IMR-90 (cell line): ENCODE data around the gene ZGRF1. TPM values are rescaled to one million over a fixed set of nuclear protein-coding genes. Genes with fewer than 3 reads are reported as not detected.

Experiments
- ATAC-seq: fragments of 200-7000 bp; cut with Tn5 transposase; 2 replicates; pipeline ENCODE4 v1.9.1; 2020; ENCODE audit warnings: low read depth, mild to moderate bottlenecking, moderate library complexity
- BruUV-seq: library from RNA; stranded (reverse); fragments of 400-500 nt; replicated peaks from 2 replicates; lab custom pipeline; 2021; lab: Mats Ljungman, UMichigan
- CTCF ChIA-PET: fragments of 300-600 bp; formaldehyde crosslinking; extraction: SDS; loops from one replicate; lab custom pipeline; 2021; ENCODE audit warnings: antibody characterized with exemption; lab: Yijun Ruan, JAX
- POLR2A ChIA-PET: fragments of 300-600 bp; sonication (Branson Sonifier 250); formaldehyde crosslinking; loops from one replicate; lab custom pipeline; 2022; ENCODE audit warnings: antibody characterized with exemption; ENCODE audit not compliant: unreplicated experiment; lab: Charles Lee
- DNase-seq: peaks from one replicate; pipeline ENCODE4 v3.0.0; 2013
- H2AFZ ChIP-seq: replicated peaks from 2 replicates; pipeline ENCODE3; 2013; ENCODE audit warnings: low read length, mild to moderate bottlenecking; ENCODE audit not compliant: poor library complexity
- H2AK5ac ChIP-seq: 2 replicates; pipeline ENCODE4 v1.6.1; 2013; ENCODE audit warnings: low read depth, low read length, inconsistent platforms
- H2AK9ac ChIP-seq: replicated peaks from 2 replicates; pipeline ENCODE3; 2013; ENCODE audit warnings: mild to moderate bottlenecking, low read depth, low read length, moderate library complexity; ENCODE audit not compliant: poor library complexity
- H2BK120ac ChIP-seq: 2 replicates; pipeline ENCODE4 v1.6.1; 2013; ENCODE audit warnings: low read depth, low read length, inconsistent platforms
- H2BK15ac ChIP-seq: 3 replicates; pipeline ENCODE4 v1.6.1; 2013; ENCODE audit warnings: low read depth, low read length, inconsistent platforms
- H2BK20ac ChIP-seq: 2 replicates; pipeline ENCODE4 v1.6.1; 2013; ENCODE audit warnings: low read depth, mild to moderate bottlenecking, inconsistent platforms, low read length, moderate library complexity
- H2BK5ac ChIP-seq: 2 replicates; pipeline ENCODE4 v1.6.1; 2013; ENCODE audit warnings: mild to moderate bottlenecking, low read depth, low read length, inconsistent platforms; ENCODE audit not compliant: poor library complexity, severe bottlenecking
- H3K14ac ChIP-seq: replicated peaks from 2 replicates; pipeline ENCODE4 v1.6.1; 2013; ENCODE audit warnings: low read depth, low read length, inconsistent platforms
- H3K18ac ChIP-seq: 2 replicates; pipeline ENCODE4 v1.6.1; 2013; ENCODE audit warnings: low read depth, low read length, control low read depth
- H3K23ac ChIP-seq: 2 replicates; pipeline ENCODE4 v1.6.1; 2013; ENCODE audit warnings: low read depth, low read length, inconsistent platforms
- H3K27ac ChIP-seq: 2 replicates; pipeline ENCODE4 v1.5.1; 2013; ENCODE audit warnings: mild to moderate bottlenecking, control low read depth, low read length; ENCODE audit not compliant: insufficient read depth
- H3K27me3 ChIP-seq: 2 replicates; pipeline ENCODE4 v1.6.1; 2013; ENCODE audit warnings: low read length; ENCODE audit not compliant: control insufficient read depth, insufficient read depth
- H3K36me3 ChIP-seq: 2 replicates; pipeline ENCODE4 v1.6.1; 2013; ENCODE audit warnings: low read length, mixed read lengths; ENCODE audit not compliant: control insufficient read depth, insufficient read depth
- H3K4ac ChIP-seq: 2 replicates; pipeline ENCODE4 v1.6.1; 2013; ENCODE audit warnings: low read depth, low read length, inconsistent platforms
- H3K4me1 ChIP-seq: 2 replicates; pipeline ENCODE4 v1.6.1; 2013; ENCODE audit warnings: low read length, mixed read lengths; ENCODE audit not compliant: control insufficient read depth, insufficient read depth
- H3K4me2 ChIP-seq: 2 replicates; pipeline ENCODE4 v1.6.1; 2013; ENCODE audit warnings: low read depth, mild to moderate bottlenecking, control low read depth, low read length, moderate library complexity
- H3K4me3 ChIP-seq: 2 replicates; pipeline ENCODE4 v1.5.1; 2013; ENCODE audit warnings: low read depth, mild to moderate bottlenecking, control low read depth, low read length, moderate library complexity; ENCODE audit not compliant: insufficient read depth
- H3K56ac ChIP-seq: 2 replicates; pipeline ENCODE4 v1.6.1; 2013; ENCODE audit warnings: low read length, inconsistent platforms; ENCODE audit not compliant: insufficient read depth; ENCODE audit errors: extremely low read depth
- H3K79me1 ChIP-seq, 2 experiments: 2 replicates each; pipeline ENCODE4 v1.6.1; 2013; ENCODE audit warnings: low read length in 2 of 2, inconsistent platforms in 1 of 2, low read depth in 1 of 2
- H3K9ac ChIP-seq: 2 replicates; pipeline ENCODE4 v1.6.1; 2013; ENCODE audit warnings: low read depth, low read length, control low read depth
- H3K9me1 ChIP-seq: 2 replicates; pipeline ENCODE4 v1.6.1; 2013; ENCODE audit warnings: low read length, inconsistent platforms; ENCODE audit not compliant: insufficient read depth
- H3K9me3 ChIP-seq: 2 replicates; pipeline ENCODE4 v1.6.1; 2013; ENCODE audit warnings: low read length; ENCODE audit not compliant: control insufficient read depth, insufficient read depth
- H4K20me1 ChIP-seq: 2 replicates; pipeline ENCODE4 v1.6.1; 2013; ENCODE audit warnings: low read length, inconsistent platforms; ENCODE audit not compliant: insufficient read depth
- H4K5ac ChIP-seq: 2 replicates; pipeline ENCODE4 v1.6.1; 2013; ENCODE audit warnings: mild to moderate bottlenecking, low read depth, low read length, control low read depth
- H4K8ac ChIP-seq, 2 experiments: 2 replicates each; pipeline ENCODE4 v1.6.1; 2013; ENCODE audit warnings: low read depth in 2 of 2, low read length in 2 of 2, control low read depth in 1 of 2, inconsistent platforms in 1 of 2
- H4K91ac ChIP-seq: 2 replicates; pipeline ENCODE4 v1.6.1; 2013; ENCODE audit warnings: low read depth, low read length, inconsistent platforms; ENCODE audit not compliant: insufficient read depth
- CEBPB ChIP-seq: IDR thresholded peaks from 2 replicates; pipeline ENCODE4 v1.6.1; 2012; ENCODE audit warnings: low read depth, low read length, improper control_type of control experiment
- FOS ChIP-seq: fragments of 150-350 bp; IDR thresholded peaks from 2 replicates; pipeline ENCODE4 v1.6.1; 2016; ENCODE audit warnings: low read depth, low read length
- MAFK ChIP-seq: IDR thresholded peaks from 2 replicates; pipeline ENCODE4 v1.6.1; 2012; ENCODE audit warnings: low read depth, low read length, improper control_type of control experiment
- MAZ ChIP-seq: IDR thresholded peaks from 2 replicates; pipeline ENCODE4 v1.6.1; 2012; ENCODE audit warnings: low read depth, mild to moderate bottlenecking, low read length, improper control_type of control experiment, moderate library complexity, borderline replicate concordance
- MXI1 ChIP-seq: IDR thresholded peaks from 2 replicates; pipeline ENCODE4 v1.6.1; 2012; ENCODE audit warnings: low read depth, mild to moderate bottlenecking, low read length, moderate library complexity, borderline replicate concordance
- NFE2L2 ChIP-seq: fragments of 150-350 bp; IDR thresholded peaks from 2 replicates; pipeline ENCODE4 v1.6.1; 2016; ENCODE audit warnings: low read depth, mild to moderate bottlenecking, low read length
- POLR2A ChIP-seq: IDR thresholded peaks from 2 replicates; pipeline ENCODE4 v1.6.1; 2012; ENCODE audit warnings: mild to moderate bottlenecking, low read depth, low read length
- RAD21 ChIP-seq: IDR thresholded peaks from 2 replicates; pipeline ENCODE4 v1.6.1; 2012; ENCODE audit warnings: low read length, improper control_type of control experiment
- RCOR1 ChIP-seq: IDR thresholded peaks from 2 replicates; pipeline ENCODE4 v1.6.1; 2012; ENCODE audit warnings: mild to moderate bottlenecking, low read length, improper control_type of control experiment; ENCODE audit not compliant: insufficient replicate concordance
- RFX5 ChIP-seq: IDR thresholded peaks from 2 replicates; pipeline ENCODE4 v1.8.0; 2012; ENCODE audit warnings: low read depth, mild to moderate bottlenecking, low read length, moderate library complexity
- SMC3 ChIP-seq: fragments of 150-350 bp; IDR thresholded peaks from 2 replicates; pipeline ENCODE4 v1.6.1; 2016; ENCODE audit warnings: low read depth, mild to moderate bottlenecking, antibody characterized with exemption, low read length, moderate library complexity
- dilution Hi-C: fragments of 300-500 bp; cut with HindIII; formaldehyde crosslinking; loops from one replicate; pipeline ENCODE4 v1.14.3; 2018; ENCODE audit warnings: low sequenced_read_pairs; ENCODE audit not compliant: unreplicated experiment
- in situ Hi-C: fragments of 300-500 bp; cut with MboI; formaldehyde crosslinking; loops from 3 replicates; pipeline ENCODE4 v1.14.3; 2019; ENCODE audit warnings: low sequenced_read_pairs, inconsistent platforms, mixed read lengths
- intact Hi-C: fragments of 100-400 bp; cut with micrococcal nuclease; formaldehyde crosslinking; loops from 2 replicates; pipeline ENCODE4 v1.10.0; 2022
- polyA plus RNA-seq, 3 experiments: library from polyadenylated mRNA; depleted of rRNA; stranded (reverse); fragments of >200 nt; gene quantifications; 2 replicates each; pipeline ENCODE4 v1.2.3, GENCODE V29; 2012; ENCODE audit warnings: low replicate concordance in 1 of 3
- total RNA-seq: library from RNA; depleted of rRNA; stranded (reverse); fragments of >200 nt; gene quantifications from 2 replicates; pipeline ENCODE4 v1.2.3, GENCODE V29; 2012
- TF ChIP-seq, protein P1 (sequence below): fragments of 150-350 bp; IDR thresholded peaks from 2 replicates; pipeline ENCODE4 v1.6.1; 2017; ENCODE audit warnings: mild to moderate bottlenecking, antibody characterized with exemption, low read length, low read depth
- TF ChIP-seq, protein P2 (sequence below): fragments of 150-350 bp; IDR thresholded peaks from 2 replicates; pipeline ENCODE4 v1.6.1; 2016; ENCODE audit warnings: low read depth, mild to moderate bottlenecking, low read length, moderate library complexity, borderline replicate concordance
- TF ChIP-seq, protein P3 (sequence below): conservative IDR thresholded peaks from 2 replicates; pipeline ENCODE4 v1.5.1; 2012; ENCODE audit warnings: mild to moderate bottlenecking, low read depth, low read length, improper control_type of control experiment

ZGRF1 gene
- total and polyA plus RNA-seq, 2 of the 4 experiments (the other 2 are of a cell fraction) = 2.8 to 5.6 TPM

DNA sequence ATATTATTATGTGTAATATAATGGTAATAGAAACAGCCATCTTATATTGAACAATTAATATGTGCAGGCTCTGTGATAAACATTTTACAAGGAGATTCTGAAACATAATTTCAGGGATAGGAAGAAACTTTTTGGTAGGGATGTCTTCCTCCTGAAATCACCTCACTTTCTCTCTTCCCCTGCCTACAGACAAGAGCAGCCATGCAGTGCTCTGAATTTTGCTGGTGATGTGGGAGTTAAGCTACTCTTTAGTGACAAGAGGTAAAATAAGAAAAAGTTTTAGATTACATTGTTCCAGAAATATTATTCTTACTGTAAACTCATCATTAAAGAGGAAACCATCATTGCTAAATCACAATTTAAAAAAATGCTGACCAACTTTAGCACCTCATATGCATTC is 36.4 kb upstream of the ZGRF1 start:
- Histone ChIP-seq H3K9me3 (no peaks in the 10 kb centered on the region), H4K8ac (no peak overlapping the region), H3K4me3 (no peak overlapping the region), H3K27ac (no peak overlapping the region), H2BK15ac (no peak overlapping the region), H3K4me1 (no peaks in the 10 kb centered on the region), H2AK9ac (no peak overlapping the region), H3K9me1 (no peaks in the 10 kb centered on the region), H2AK5ac (no peak overlapping the region), H3K4me2 (no peak overlapping the region), H2AFZ (no peak overlapping the region), H2BK5ac (no peak overlapping the region), H2BK20ac (no peak overlapping the region), H3K9ac (no peak overlapping the region), H3K36me3 (no peaks in the 10 kb centered on the region), H4K91ac (no peak overlapping the region), H4K5ac (no peak overlapping the region), H3K79me1 (no peaks in the 10 kb centered on the region), H3K4ac (no peak overlapping the region), H4K20me1 (no peaks in the 10 kb centered on the region), H3K23ac (no peak overlapping the region), H3K14ac (no peak overlapping the region), H3K56ac (no peak overlapping the region), H3K18ac (no peak overlapping the region), H2BK120ac (no peak overlapping the region), H3K27me3 (no peaks in the 10 kb centered on the region)
- in situ Hi-C loops (no loop called here), intact Hi-C loops (no loop called here), dilution Hi-C loops (no loop called here)
- no peak for ATAC-seq
- no peak for TF ChIP-seq MAZ
- TF ChIP-seq FOS = no peak
- no peak for TF ChIP-seq RAD21
- TF ChIP-seq MXI1 = no peak
- TF ChIP-seq MAFK = no peak
- TF ChIP-seq, protein P1, sequence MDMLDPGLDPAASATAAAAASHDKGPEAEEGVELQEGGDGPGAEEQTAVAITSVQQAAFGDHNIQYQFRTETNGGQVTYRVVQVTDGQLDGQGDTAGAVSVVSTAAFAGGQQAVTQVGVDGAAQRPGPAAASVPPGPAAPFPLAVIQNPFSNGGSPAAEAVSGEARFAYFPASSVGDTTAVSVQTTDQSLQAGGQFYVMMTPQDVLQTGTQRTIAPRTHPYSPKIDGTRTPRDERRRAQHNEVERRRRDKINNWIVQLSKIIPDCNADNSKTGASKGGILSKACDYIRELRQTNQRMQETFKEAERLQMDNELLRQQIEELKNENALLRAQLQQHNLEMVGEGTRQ = no peak
- no peak for TF ChIP-seq NFE2L2
- no peak for TF ChIP-seq RFX5
- no peak for TF ChIP-seq RCOR1
- TF ChIP-seq, protein P2, sequence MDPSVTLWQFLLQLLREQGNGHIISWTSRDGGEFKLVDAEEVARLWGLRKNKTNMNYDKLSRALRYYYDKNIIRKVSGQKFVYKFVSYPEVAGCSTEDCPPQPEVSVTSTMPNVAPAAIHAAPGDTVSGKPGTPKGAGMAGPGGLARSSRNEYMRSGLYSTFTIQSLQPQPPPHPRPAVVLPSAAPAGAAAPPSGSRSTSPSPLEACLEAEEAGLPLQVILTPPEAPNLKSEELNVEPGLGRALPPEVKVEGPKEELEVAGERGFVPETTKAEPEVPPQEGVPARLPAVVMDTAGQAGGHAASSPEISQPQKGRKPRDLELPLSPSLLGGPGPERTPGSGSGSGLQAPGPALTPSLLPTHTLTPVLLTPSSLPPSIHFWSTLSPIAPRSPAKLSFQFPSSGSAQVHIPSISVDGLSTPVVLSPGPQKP = no peak
- TF ChIP-seq POLR2A = no peak
- no peak for TF ChIP-seq CEBPB
- TF ChIP-seq SMC3 = no peak
- TF ChIP-seq, protein P3, sequence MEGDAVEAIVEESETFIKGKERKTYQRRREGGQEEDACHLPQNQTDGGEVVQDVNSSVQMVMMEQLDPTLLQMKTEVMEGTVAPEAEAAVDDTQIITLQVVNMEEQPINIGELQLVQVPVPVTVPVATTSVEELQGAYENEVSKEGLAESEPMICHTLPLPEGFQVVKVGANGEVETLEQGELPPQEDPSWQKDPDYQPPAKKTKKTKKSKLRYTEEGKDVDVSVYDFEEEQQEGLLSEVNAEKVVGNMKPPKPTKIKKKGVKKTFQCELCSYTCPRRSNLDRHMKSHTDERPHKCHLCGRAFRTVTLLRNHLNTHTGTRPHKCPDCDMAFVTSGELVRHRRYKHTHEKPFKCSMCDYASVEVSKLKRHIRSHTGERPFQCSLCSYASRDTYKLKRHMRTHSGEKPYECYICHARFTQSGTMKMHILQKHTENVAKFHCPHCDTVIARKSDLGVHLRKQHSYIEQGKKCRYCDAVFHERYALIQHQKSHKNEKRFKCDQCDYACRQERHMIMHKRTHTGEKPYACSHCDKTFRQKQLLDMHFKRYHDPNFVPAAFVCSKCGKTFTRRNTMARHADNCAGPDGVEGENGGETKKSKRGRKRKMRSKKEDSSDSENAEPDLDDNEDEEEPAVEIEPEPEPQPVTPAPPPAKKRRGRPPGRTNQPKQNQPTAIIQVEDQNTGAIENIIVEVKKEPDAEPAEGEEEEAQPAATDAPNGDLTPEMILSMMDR = no peak
- no TSS peak for BruUV-seq
- no peak for DNase-seq
- CTCF ChIA-PET = no interaction called here
- POLR2A ChIA-PET = no interaction called here
